T-helper 2 cell treated with Interferon-gamma antibody and Interleukin-4, amounts not matched to agents 5 μg/mL and 100 μg/mL, for 36 hours (primary cell): ENCODE measurements around the gene KIF4B.
"Not testable (repeated sequence)": the region's sequence is repeated elsewhere in the genome, so short reads cannot be mapped to it uniquely, and the experiment has no call there.

ENCODE experiments used
- DNase-seq: peaks from one replicate; pipeline ENCODE4 v3.0.0; 2021; ENCODE audit warnings: low spot score
- H3K27ac Mint-ChIP-seq: one replicate; pipeline ENCODE4 v1.8.0; 2021; ENCODE audit warnings: mild to moderate bottlenecking, mixed read lengths
- H3K27me3 Mint-ChIP-seq: one replicate; pipeline ENCODE4 v1.8.0; 2021; ENCODE audit warnings: low read depth, mixed read lengths
- H3K36me3 Mint-ChIP-seq: one replicate; pipeline ENCODE4 v1.8.0; 2021; ENCODE audit warnings: low read depth, mixed read lengths
- H3K4me1 Mint-ChIP-seq: one replicate; pipeline ENCODE4 v1.8.0; 2021; ENCODE audit warnings: low read depth, mixed read lengths
- H3K4me3 Mint-ChIP-seq: one replicate; pipeline ENCODE4 v1.8.0; 2022; ENCODE audit warnings: mild to moderate bottlenecking, moderate library complexity, mixed read lengths
- H3K9me3 Mint-ChIP-seq: one replicate; pipeline ENCODE4 v1.8.0; 2021; ENCODE audit warnings: mixed read lengths

The KIF4B gene

GRCh38 chr5:155013526-155013925, at the start of gene KIF4B:
TSS of gene KIF4B (plus strand) at chr5:155013755. CDS start at chr5:155013860, 105 bp downstream.
- Mint-ChIP-seq H3K9me3 (no peaks in the 10 kb centered on the region), H3K27ac (no peak within 1 kb of the TSS), H3K4me3 (no peak within 1 kb of the TSS), H3K4me1 (peaks cover 9% of the 10 kb centered on the region), H3K36me3 (no peaks in the 10 kb centered on the region), H3K27me3 (peaks cover 9% of the 10 kb centered on the region)
- DNase-seq = no peak

- no peak for DNase-seq
- no peak overlapping the region for H3K4me3 Mint-ChIP-seq
- H3K36me3 Mint-ChIP-seq = peaks cover 20% of the 10 kb centered on the region
- H3K4me1 Mint-ChIP-seq = peaks cover 4% of the 10 kb centered on the region
- H3K27me3 Mint-ChIP-seq = no peaks in the 10 kb centered on the region
- no peak overlapping the region for H3K27ac Mint-ChIP-seq
- H3K9me3 Mint-ChIP-seq = no peaks in the 10 kb centered on the region
Observed at GRCh38 chr5:154966081-154966841, 47.3 kb upstream of the KIF4B start.

- no peak for DNase-seq
- Mint-ChIP-seq H3K9me3 (no peaks in the 10 kb centered on the region), H3K27me3 (no peaks in the 10 kb centered on the region), H3K27ac (no peak overlapping the region), H3K4me3 (no peak overlapping the region), H3K4me1 (peaks cover 4% of the 10 kb centered on the region), H3K36me3 (peaks cover 20% of the 10 kb centered on the region)
Observed at GRCh38 chr5:154966874-154967273, 46.7 kb upstream of the KIF4B start.

GRCh38 chr5:154967421-154968024, 46.0 kb upstream of the KIF4B start:
- Mint-ChIP-seq H3K27me3 (no peaks in the 10 kb centered on the region), H3K27ac (no peak overlapping the region), H3K4me1 (peaks cover 4% of the 10 kb centered on the region), H3K36me3 (peaks cover 20% of the 10 kb centered on the region), H3K4me3 (no peak overlapping the region), H3K9me3 (no peaks in the 10 kb centered on the region)
- no peak for DNase-seq

- no peak for DNase-seq
- Mint-ChIP-seq H3K27me3 (no peaks in the 10 kb centered on the region), H3K27ac (no peak overlapping the region), H3K4me1 (peaks cover 4% of the 10 kb centered on the region), H3K4me3 (no peak overlapping the region), H3K36me3 (peaks cover 17% of the 10 kb centered on the region), H3K9me3 (no peaks in the 10 kb centered on the region)
Observed at GRCh38 chr5:154968953-154969352, 44.6 kb upstream of the KIF4B start.

GRCh38 chr5:154970759-154971158, 42.8 kb upstream of the KIF4B start:
- no peaks in the 10 kb centered on the region for H3K9me3 Mint-ChIP-seq
- H3K4me1 Mint-ChIP-seq = peaks cover 3% of the 10 kb centered on the region
- no peak overlapping the region for H3K4me3 Mint-ChIP-seq
- H3K36me3 Mint-ChIP-seq = peaks cover 14% of the 10 kb centered on the region
- no peaks in the 10 kb centered on the region for H3K27me3 Mint-ChIP-seq
- no peak overlapping the region for H3K27ac Mint-ChIP-seq
- DNase-seq = no peak

GRCh38 chr5:154971501-154971900, 42.1 kb upstream of the KIF4B start:
- no peak for DNase-seq
- no peak overlapping the region for H3K27ac Mint-ChIP-seq
- no peak overlapping the region for H3K4me3 Mint-ChIP-seq
- H3K9me3 Mint-ChIP-seq = no peaks in the 10 kb centered on the region
- H3K36me3 Mint-ChIP-seq = peaks cover 10% of the 10 kb centered on the region
- H3K27me3 Mint-ChIP-seq = no peaks in the 10 kb centered on the region
- no peaks in the 10 kb centered on the region for H3K4me1 Mint-ChIP-seq

GRCh38 chr5:154972476-154973080, 41.0 kb upstream of the KIF4B start:
- Mint-ChIP-seq H3K4me3 (no peak overlapping the region), H3K27me3 (no peaks in the 10 kb centered on the region), H3K4me1 (no peaks in the 10 kb centered on the region), H3K27ac (no peak overlapping the region), H3K36me3 (peaks cover 5% of the 10 kb centered on the region), H3K9me3 (no peaks in the 10 kb centered on the region)
- no peak for DNase-seq

GRCh38 chr5:154976082-154976481, 37.5 kb upstream of the KIF4B start:
- H3K27ac Mint-ChIP-seq, H3K4me3 Mint-ChIP-seq: not testable (repeated sequence)

GRCh38 chr5:154977409-154977808, 36.1 kb upstream of the KIF4B start:
- Mint-ChIP-seq H3K9me3 (no peaks in the 10 kb centered on the region), H3K4me3 (no peak overlapping the region), H3K4me1 (no peaks in the 10 kb centered on the region), H3K27me3 (no peaks in the 10 kb centered on the region), H3K27ac (no peak overlapping the region), H3K36me3 (peaks cover 2% of the 10 kb centered on the region)
- no peak for DNase-seq

More at GRCh38 chr5:154976082-154976481, 37.5 kb upstream of the KIF4B start:
- H3K27me3 Mint-ChIP-seq, H3K36me3 Mint-ChIP-seq, H3K9me3 Mint-ChIP-seq, H3K4me1 Mint-ChIP-seq, DNase-seq: not testable (repeated sequence)

GRCh38 chr5:154978294-154978693, 35.3 kb upstream of the KIF4B start:
- not testable (repeated sequence) for H3K4me1 Mint-ChIP-seq, DNase-seq, H3K9me3 Mint-ChIP-seq, H3K4me3 Mint-ChIP-seq, H3K27ac Mint-ChIP-seq, H3K36me3 Mint-ChIP-seq, H3K27me3 Mint-ChIP-seq

- Mint-ChIP-seq H3K4me3 (no peak overlapping the region), H3K9me3 (no peaks in the 10 kb centered on the region), H3K27me3 (peaks cover 12% of the 10 kb centered on the region), H3K4me1 (no peaks in the 10 kb centered on the region), H3K36me3 (no peaks in the 10 kb centered on the region), H3K27ac (no peak overlapping the region)
- DNase-seq = no peak
Observed at GRCh38 chr5:154984946-154985516, 28.5 kb upstream of the KIF4B start.

- no peak for DNase-seq
- Mint-ChIP-seq H3K27ac (no peak overlapping the region), H3K36me3 (no peaks in the 10 kb centered on the region), H3K4me1 (no peaks in the 10 kb centered on the region), H3K27me3 (peaks cover 12% of the 10 kb centered on the region), H3K9me3 (no peaks in the 10 kb centered on the region), H3K4me3 (no peak overlapping the region)
Observed at GRCh38 chr5:154986151-154986550, 27.4 kb upstream of the KIF4B start.

GRCh38 chr5:154989626-154990025, 23.9 kb upstream of the KIF4B start:
- H3K36me3 Mint-ChIP-seq = no peaks in the 10 kb centered on the region
- no peak overlapping the region for H3K4me3 Mint-ChIP-seq
- no peak for DNase-seq
- H3K9me3 Mint-ChIP-seq = no peaks in the 10 kb centered on the region
- H3K4me1 Mint-ChIP-seq = no peaks in the 10 kb centered on the region
- peaks cover 10% of the 10 kb centered on the region for H3K27me3 Mint-ChIP-seq
- no peak overlapping the region for H3K27ac Mint-ChIP-seq
